Small intestine (tissue), 7 donors: ENCODE measurements around the gene RYR2. TPM values are rescaled to one million over a fixed set of nuclear protein-coding genes. Genes with fewer than 3 reads are reported as not detected.

Experiments
- DNase-seq, 2 donors: peaks; one replicate each; pipeline versions ENCODE4 v3.0.0 to v3.0.0-alpha.2; 2013
- FAIRE-seq: peaks from 2 replicates; lab custom pipeline; 2012; peaks lifted over from hg19 to GRCh38; lab: Jason Lieb, UNC
- H3K27ac ChIP-seq, 3 donors: one replicate each; pipeline ENCODE4 v1.5.1; 2013; ENCODE audit warnings: low read length in 2 of 3, mild to moderate bottlenecking in 2 of 3, control low read depth in 1 of 3, inconsistent platforms in 1 of 3, low read depth in 1 of 3, moderate library complexity in 1 of 3
- H3K27me3 ChIP-seq, 3 donors: one replicate each; pipeline ENCODE4 v1.6.1; 2013; ENCODE audit warnings: low read length in 3 of 3, inconsistent platforms in 1 of 3; ENCODE audit not compliant: control insufficient read depth in 3 of 3, insufficient read depth in 3 of 3
- H3K36me3 ChIP-seq, 3 donors: one replicate each; pipeline ENCODE4 v1.6.1; 2013; ENCODE audit warnings: low read length in 3 of 3, inconsistent platforms in 1 of 3, low read depth in 1 of 3, mild to moderate bottlenecking in 1 of 3, moderate library complexity in 1 of 3; ENCODE audit not compliant: control insufficient read depth in 3 of 3, insufficient read depth in 2 of 3
- H3K4me1 ChIP-seq, 3 donors: one replicate each; pipeline ENCODE4 v1.6.1; 2013; ENCODE audit warnings: low read length in 2 of 3, inconsistent platforms in 1 of 3, low read depth in 1 of 3, mild to moderate bottlenecking in 1 of 3, moderate library complexity in 1 of 3; ENCODE audit not compliant: control insufficient read depth in 3 of 3, insufficient read depth in 2 of 3
- H3K4me3 ChIP-seq, 3 donors: one replicate each; pipeline ENCODE4 v1.5.1; 2013; ENCODE audit warnings: low read length in 3 of 3, control low read depth in 1 of 3, inconsistent platforms in 1 of 3, low read depth in 1 of 3, mild to moderate bottlenecking in 1 of 3, moderate library complexity in 1 of 3
- H3K9me3 ChIP-seq, 2 donors: one replicate each; pipeline ENCODE4 v1.6.1; 2013; ENCODE audit warnings: low read depth in 1 of 2, low read length in 1 of 2; ENCODE audit not compliant: control insufficient read depth in 2 of 2, insufficient read depth in 1 of 2
- WGBS, 3 donors: extraction: QIAGEN DNeasy Blood & Tissue Kit; methylation state at CpG; one replicate each; pipeline ENCODE4 v1.1.7; 2013; 5-methylcytosine and 5-hydroxymethylcytosine counted together
- polyA plus RNA-seq, 4 donors: library from polyadenylated mRNA; stranded (reverse) in 3 of 4; unstranded in 1 of 4; fragments of 200-250 nt in 3 of 4; fragments of 120-200 nt in 1 of 4; gene quantifications; one replicate each; pipeline versions ENCODE4 v1.2.1 to v1.2.3, GENCODE V29; 2013
- donor health status: healthy with polysubstance abuse.
- donor health status: control.
- donor health status: control.
- donor health status: Bipolar disorder and iron deficiency.
- donor health status: healthy.

The RYR2 gene
- polyA plus RNA-seq, 4 donors, result 0.22 to 1.5 (median 0.62) TPM

DNA sequence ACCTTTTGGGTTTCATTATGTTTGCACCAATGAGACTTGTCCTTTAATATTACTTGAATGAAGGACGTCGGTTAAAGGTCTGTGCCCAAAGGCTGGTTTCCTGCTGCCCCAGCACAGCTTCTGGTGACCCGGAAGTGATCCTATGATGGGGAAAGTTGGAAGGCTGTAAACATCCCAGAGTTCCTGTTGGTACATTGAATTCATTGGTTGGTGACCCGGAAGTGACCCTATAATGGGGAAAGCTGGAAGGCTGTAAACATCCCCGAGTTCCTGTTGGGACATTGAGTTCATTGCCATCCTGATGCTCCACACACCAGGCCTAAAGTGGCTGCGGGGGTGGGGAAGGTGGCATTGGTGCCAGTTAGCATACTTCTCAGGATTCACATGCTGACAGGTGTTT lies 187.3 kb downstream of the RYR2 start:
- no peak for DNase-seq

GRCh38 chr1:237232501-237232900 lies 190.5 kb downstream of the RYR2 start:
- no peak for DNase-seq
- 60 to 75% (median 62%) methylated on average over 4 of the region's 4 CpGs for WGBS, 3 donors
- Histone ChIP-seq H3K9me3 (no peaks in the 10 kb centered on the region), H3K27me3 (no peaks in the 10 kb centered on the region), H3K27ac (no peak overlapping the region), H3K36me3 (no peaks in the 10 kb centered on the region), H3K4me3 (no peak overlapping the region), H3K4me1 (no peaks in the 10 kb centered on the region)
- FAIRE-seq, result no peak

More for the DNA sequence above, 187.3 kb downstream of the RYR2 start:
- Histone ChIP-seq H3K27ac (no peak overlapping the region), H3K36me3 (no peaks in the 10 kb centered on the region), H3K4me1 (no peaks in the 10 kb centered on the region), H3K27me3 (no peaks in the 10 kb centered on the region), H3K4me3 (no peak overlapping the region), H3K9me3 (no peaks in the 10 kb centered on the region)
- FAIRE-seq, result no peak
- 80 to 82% (median 80%) methylated on average over 6 of the region's 6 CpGs for WGBS, 3 donors

GRCh38 chr1:237235091-237235490 lies 193.1 kb downstream of the RYR2 start:
- no peak for FAIRE-seq
- 40 to 44% (median 44%) methylated on average over 3 of the region's 3 CpGs for WGBS, 3 donors

DNA sequence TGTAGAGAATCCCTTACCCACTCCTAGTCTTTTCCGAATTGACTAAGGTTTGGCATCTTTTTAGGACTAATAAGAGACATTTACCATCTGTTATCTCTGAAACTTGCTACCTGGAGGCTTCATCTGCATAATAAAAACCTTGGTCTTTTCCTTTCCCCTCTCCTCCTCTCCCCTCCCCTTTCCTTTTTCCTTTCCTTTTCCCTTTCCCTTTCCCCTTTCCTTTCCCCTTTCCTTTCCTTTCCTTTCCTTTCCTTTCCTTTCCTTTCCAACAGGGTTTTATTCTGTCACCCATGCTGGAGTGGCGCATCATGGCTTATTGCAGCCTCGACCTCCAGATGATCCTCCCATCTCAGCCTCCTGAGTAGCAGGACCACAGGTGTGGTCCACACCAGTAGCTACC lies 195.7 kb downstream of the RYR2 start:
- Histone ChIP-seq H3K27me3 (no peaks in the 10 kb centered on the region), H3K36me3 (no peaks in the 10 kb centered on the region), H3K4me3 (no peak overlapping the region), H3K4me1 (no peaks in the 10 kb centered on the region), H3K9me3 (no peaks in the 10 kb centered on the region), H3K27ac (no peak overlapping the region)
- no peak for FAIRE-seq
- WGBS, 3 donors, result 77 to 85% (median 80%) methylated on average over 3 of the region's 3 CpGs
- DNase-seq, result no peak

More at GRCh38 chr1:237235091-237235490, 193.1 kb downstream of the RYR2 start:
- H3K9me3 ChIP-seq, result no peaks in the 10 kb centered on the region
- H3K36me3 ChIP-seq, result no peaks in the 10 kb centered on the region
- no peak overlapping the region for H3K27ac ChIP-seq
- DNase-seq, result no peak
- no peaks in the 10 kb centered on the region for H3K4me1 ChIP-seq
- no peak overlapping the region for H3K4me3 ChIP-seq
- no peaks in the 10 kb centered on the region for H3K27me3 ChIP-seq

DNA sequence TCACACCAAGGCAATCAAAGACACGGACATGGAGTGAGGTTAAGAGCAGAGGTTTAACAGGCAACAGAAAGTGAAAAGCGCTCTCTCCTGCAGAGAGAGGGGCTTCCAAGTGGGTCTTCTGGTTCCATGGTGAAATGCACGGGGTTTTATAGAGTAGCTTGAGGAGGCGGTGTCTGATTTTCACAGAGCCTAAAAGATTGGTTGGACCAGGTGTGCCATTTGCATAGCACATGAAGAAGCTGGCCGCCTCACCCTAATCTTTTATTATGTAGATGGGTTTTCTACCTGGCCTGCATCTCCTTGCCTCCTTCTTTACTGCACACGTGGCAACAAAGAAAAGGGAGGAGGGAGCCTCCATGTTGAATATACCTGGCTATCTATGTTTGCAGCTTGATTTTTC lies 197.3 kb downstream of the RYR2 start:
- 54 to 68% (median 58%) methylated on average over 6 of the region's 6 CpGs for WGBS, 3 donors
- Histone ChIP-seq H3K4me1 (no peaks in the 10 kb centered on the region), H3K9me3 (no peaks in the 10 kb centered on the region), H3K4me3 (no peak overlapping the region), H3K27me3 (no peaks in the 10 kb centered on the region), H3K27ac (no peak overlapping the region), H3K36me3 (no peaks in the 10 kb centered on the region)
- DNase-seq (no peak), FAIRE-seq (no peak)

- WGBS, 3 donors, result 83 to 90% (median 83%) methylated on average over 3 of the region's 3 CpGs
- Histone ChIP-seq H3K4me1 (no peaks in the 10 kb centered on the region), H3K27ac (no peak overlapping the region), H3K36me3 (no peaks in the 10 kb centered on the region), H3K9me3 (no peaks in the 10 kb centered on the region), H3K4me3 (no peak overlapping the region), H3K27me3 (no peaks in the 10 kb centered on the region)
- FAIRE-seq, result no peak
- no peak for DNase-seq
Observed at GRCh38 chr1:237241038-237241437, 199.1 kb downstream of the RYR2 start.

GRCh38 chr1:237244778-237245177 lies 202.8 kb downstream of the RYR2 start:
- 68 to 81% (median 80%) methylated on average over 4 of the region's 4 CpGs for WGBS, 3 donors
- Histone ChIP-seq H3K27ac (no peak overlapping the region), H3K4me3 (no peak overlapping the region), H3K27me3 (no peaks in the 10 kb centered on the region), H3K9me3 (no peaks in the 10 kb centered on the region), H3K4me1 (no peaks in the 10 kb centered on the region), H3K36me3 (no peaks in the 10 kb centered on the region)
- DNase-seq (no peak), FAIRE-seq (no peak)

DNA sequence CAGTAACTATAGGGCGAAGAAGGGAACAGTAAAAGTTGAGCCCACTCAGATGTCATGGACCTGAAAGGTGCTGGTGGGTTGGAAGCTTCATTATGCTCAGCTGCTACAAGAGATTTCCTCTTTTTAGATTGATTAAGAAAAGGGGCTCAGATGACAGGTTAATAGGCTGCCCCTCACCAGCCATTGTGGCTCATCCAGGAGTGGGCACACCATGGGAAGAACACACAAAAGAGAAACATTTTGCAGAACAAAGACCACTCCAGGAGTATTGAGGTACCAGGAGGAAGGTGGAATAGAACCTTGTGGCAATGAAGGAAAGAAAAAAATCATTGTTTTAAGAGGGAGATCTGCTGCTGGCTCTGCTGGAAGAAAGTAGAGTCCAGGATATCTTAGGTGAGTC lies 205.5 kb downstream of the RYR2 start:
- Histone ChIP-seq H3K36me3 (no peaks in the 10 kb centered on the region), H3K4me1 (no peaks in the 10 kb centered on the region), H3K4me3 (no peak overlapping the region), H3K27me3 (no peaks in the 10 kb centered on the region), H3K9me3 (no peaks in the 10 kb centered on the region), H3K27ac (no peak overlapping the region)
- FAIRE-seq, result no peak
- DNase-seq, result no peak
- 58 to 78% (median 78%) methylated on average over 1 of the region's 1 CpG for WGBS, 3 donors

DNA sequence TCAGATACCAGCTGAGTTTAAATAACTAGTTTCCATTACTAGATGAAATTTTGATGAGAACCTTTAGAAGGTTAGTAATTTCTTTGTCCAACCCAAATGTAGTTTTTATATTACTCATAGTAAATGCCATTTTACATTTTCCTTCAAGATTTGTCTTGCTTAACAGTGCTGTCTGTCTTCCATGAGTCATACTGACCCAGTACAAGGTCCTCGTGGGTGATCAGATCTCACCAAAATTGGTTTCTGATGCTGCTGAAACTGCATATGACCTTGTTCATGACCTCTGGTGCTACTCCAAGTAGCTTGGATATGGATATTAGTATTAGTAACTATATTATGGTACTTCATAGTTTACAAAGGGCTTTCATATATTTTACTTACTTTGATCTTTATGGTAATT lies 207.1 kb downstream of the RYR2 start:
- WGBS, 3 donors, result 32 to 50% (median 46%) methylated on average over 1 of the region's 1 CpG
- DNase-seq, result no peak
- Histone ChIP-seq H3K4me3 (no peak overlapping the region), H3K36me3 (no peaks in the 10 kb centered on the region), H3K9me3 (no peaks in the 10 kb centered on the region), H3K4me1 (no peaks in the 10 kb centered on the region), H3K27me3 (no peaks in the 10 kb centered on the region), H3K27ac (no peak overlapping the region)
- no peak for FAIRE-seq
